Posterior cingulate gyrus (tissue), 11 donors: Measurements from ENCODE around the gene TAB2.
A peak's percentile ranks its signal among the peaks of the same experiment; 100 is the strongest.
"Not testable (repeated sequence)": the region's sequence is repeated elsewhere in the genome, so short reads cannot be mapped to it uniquely, and the experiment has no call there.

Source experiments
- DNase-seq, 10 donors: peaks; one replicate each; pipeline versions ENCODE4 v3.0.0 to v3.0.0-alpha.2; 2020 to 2021; ENCODE audit warnings: mixed read lengths in 3 of 10
- intact Hi-C: fragments of 100-400 bp; cut with DNase I; formaldehyde crosslinking; loops from one replicate; pipeline ENCODE4 v1.15.1; 2023

The TAB2 gene

GRCh38 chr6:149436647-149437046 is 119.1 kb downstream of the TAB2 start:
- intact Hi-C loops, result loop anchor here (10.0 kb wide), 1 partner anchor 78 kb away; no protein-coding TSS in a partner anchor
- peak in 2 of 10 donors; percentile 59 to 72 for DNase-seq

DNA sequence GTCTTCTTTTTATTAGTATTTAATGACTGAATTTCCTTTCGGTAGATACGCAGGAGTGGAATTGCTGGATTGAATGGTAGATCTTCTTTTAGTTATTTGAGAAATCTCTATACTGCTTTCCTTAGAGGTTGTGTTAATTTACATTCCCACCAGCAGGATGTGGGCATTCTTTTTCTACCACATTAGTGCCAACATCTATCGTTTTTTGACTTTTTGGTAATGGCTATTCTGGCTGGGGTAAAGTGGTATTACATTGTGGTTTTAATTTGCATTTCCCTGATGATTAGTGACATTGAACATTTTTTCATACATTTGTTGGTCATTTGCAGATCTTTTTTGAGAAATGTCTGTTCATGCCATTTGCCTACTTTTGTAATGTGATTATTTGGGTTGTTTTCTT is 119.7 kb downstream of the TAB2 start:
- no peak for DNase-seq
- intact Hi-C loops, result loop anchor here (10.0 kb wide), 1 partner anchor 78 kb away; no protein-coding TSS in a partner anchor

DNA sequence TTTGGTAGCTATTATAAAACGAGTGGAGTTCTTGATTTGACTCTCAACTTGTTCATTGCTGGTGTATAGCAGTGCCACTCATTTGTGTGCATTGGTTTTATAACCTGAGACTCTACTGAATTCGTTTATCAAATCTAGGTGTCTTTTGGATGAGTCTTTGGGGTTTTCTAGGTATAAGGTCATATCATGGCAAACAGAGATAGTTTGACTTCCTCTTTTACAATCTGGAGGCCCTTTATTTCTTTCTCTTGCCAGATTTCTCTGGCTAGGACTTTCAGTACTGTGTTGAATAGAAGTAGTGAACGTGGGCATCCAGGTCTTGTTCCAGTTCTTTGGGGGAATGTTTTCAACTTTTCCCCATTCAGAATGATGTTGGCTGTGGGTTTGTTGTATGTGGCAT is 121.3 kb downstream of the TAB2 start:
- intact Hi-C loops, result loop anchor here (10.0 kb wide), 1 partner anchor 76 kb away; no protein-coding TSS in a partner anchor
- no peak for DNase-seq

DNA sequence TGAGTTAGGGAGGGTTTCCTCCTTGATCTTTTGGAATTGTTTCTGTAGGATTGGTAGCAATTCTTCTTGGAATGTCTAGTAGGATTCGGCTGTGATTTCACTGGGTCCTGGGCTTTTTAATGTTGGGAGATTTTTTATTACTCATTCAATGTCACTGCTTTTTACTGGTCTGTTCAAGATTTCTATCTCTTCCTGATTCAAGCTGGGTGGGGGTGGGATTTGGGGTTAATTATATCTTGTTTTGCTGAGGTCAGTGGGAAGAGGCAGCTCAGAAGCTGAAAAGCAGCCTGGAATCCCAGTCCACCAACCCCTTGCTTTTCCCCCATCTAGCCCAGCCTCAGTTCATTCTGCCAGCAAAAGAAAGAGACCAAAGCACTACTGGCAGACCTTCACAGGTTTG is 122.1 kb downstream of the TAB2 start:
- no peak for DNase-seq
- intact Hi-C loops, result loop anchor here (10.0 kb wide), 1 partner anchor 75 kb away; no protein-coding TSS in a partner anchor

GRCh38 chr6:149440735-149441671 is 123.5 kb downstream of the TAB2 start:
- peak in 1 of 10 donors; percentile 15 for DNase-seq
- intact Hi-C loops, result no loop called here

DNA sequence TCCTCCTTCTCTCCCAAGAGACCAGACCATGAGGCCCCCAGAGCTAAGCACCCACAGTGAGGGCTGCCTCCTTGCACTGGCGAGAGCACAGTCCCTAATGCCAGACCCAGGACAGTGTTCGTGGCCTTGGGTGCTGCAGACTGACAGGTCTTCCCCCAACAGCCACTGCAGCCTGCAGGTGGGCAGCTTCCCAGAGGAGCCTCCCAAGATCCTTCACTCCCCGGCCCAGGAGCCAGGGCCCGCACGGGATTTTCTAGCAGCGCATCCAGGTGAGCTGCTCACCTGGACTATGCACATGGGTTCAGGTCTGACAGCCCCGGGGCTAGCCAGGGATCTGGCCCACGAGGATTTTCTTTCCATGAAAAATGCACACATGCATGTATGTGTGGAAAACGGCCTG is 124.2 kb downstream of the TAB2 start:
- intact Hi-C loops, result no loop called here
- peak in 1 of 10 donors; percentile 56 for DNase-seq

DNA sequence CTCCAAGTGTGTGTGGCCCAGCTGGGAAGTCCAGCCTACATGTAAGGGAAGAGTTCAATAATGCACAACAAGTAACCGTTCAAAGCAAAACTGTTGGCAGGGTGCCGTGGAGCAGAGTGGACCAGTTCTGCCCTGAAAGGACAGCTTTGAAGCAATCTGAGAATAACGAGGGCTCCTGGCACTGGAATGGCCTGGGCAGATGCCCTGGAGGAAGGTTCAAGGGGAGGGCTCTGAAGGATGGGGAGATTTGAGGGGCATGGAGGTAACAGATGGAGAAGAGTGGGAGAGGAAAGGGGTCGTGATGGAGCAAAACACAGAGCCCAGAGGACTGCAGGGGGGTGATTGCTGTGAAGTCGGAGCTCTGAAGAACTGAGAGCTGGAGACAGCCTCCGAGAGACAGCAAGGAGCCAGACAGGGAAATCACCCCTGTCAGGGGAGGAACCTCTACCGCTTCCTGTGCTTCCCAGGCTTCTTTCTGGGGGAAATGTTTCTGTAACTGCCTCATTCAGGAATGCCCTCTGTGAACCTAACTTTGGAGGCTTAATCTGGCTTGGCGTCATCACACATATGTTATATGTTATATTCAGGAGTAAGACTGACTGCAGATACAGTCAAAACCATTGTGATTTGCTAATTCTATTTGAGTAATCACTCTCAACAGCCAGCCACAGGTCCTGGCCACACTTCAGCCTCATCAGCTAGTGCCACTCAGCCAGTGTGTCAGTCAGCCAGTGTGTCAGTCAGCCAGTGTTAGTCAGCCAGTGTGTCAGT is 126.1 kb downstream of the TAB2 start:
- intact Hi-C loops, result no loop called here
- peak in 6 of 10 donors; percentile 34 to 90 (median 54) for DNase-seq

- peak in 2 of 10 donors; percentile 26 to 38 for DNase-seq
- intact Hi-C loops, result not testable (repeated sequence)
Observed at GRCh38 chr6:149444360-149445094, 127.0 kb downstream of the TAB2 start.

- peak in 2 of 10 donors; percentile 22 to 32 for DNase-seq
Observed at GRCh38 chr6:149445095-149445466, 127.6 kb downstream of the TAB2 start.

GRCh38 chr6:149445573-149445972 is 128.1 kb downstream of the TAB2 start:
- DNase-seq, result peak in 1 of 10 donors; percentile 48
- intact Hi-C loops, result no loop called here

More at GRCh38 chr6:149445095-149445466, 127.6 kb downstream of the TAB2 start:
- intact Hi-C loops, result no loop called here

GRCh38 chr6:149446791-149447376 is 129.4 kb downstream of the TAB2 start:
- DNase-seq, result peak in 2 of 10 donors; percentile 22 to 24
- intact Hi-C loops, result no loop called here

GRCh38 chr6:149448821-149449453 is 131.4 kb downstream of the TAB2 start:
- intact Hi-C loops, result no loop called here
- peak in 3 of 10 donors; percentile 24 to 35 (median 29) for DNase-seq

- intact Hi-C loops, result no loop called here
- peak in 3 of 10 donors; percentile 5 to 38 (median 32) for DNase-seq
Observed at GRCh38 chr6:149449831-149450678, 132.5 kb downstream of the TAB2 start.

DNA sequence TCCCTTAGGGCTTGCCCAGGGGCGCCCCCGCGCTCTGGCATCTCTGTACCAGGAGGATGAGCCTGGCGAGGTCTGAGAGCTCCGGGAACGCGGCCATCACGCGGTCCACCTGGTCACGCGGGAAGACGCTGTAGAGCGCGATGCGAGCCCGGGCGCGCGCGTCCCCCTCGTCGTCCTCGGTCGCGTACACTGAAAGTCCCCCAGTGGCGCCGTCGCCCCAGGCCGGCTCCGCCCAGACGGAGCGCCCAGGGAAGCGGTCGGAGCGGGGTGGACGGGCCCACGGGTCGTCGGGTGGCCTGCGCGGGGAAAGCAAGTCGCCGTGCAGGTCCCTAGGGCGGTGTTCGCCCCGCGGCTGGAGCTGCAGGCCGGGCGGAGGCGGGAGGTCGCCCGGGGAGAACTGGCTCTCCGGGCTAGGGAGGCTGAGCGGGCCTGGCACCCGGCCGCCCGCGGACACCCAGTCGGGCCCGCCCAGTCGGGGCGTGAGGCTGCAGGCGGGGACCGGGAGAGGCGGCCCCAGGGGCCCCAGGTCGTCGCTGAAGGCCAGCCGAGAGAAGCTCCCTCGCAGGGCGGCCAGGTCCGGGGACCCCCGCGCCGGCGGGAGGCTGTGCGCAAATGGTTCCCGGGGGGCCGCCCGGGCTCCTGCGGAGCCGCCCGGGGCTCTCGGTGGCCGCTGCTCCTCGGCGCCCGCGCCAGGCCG is 133.3 kb downstream of the TAB2 start:
- DNase-seq, result peak in 9 of 10 donors; percentile 32 to 94 (median 63)
- intact Hi-C loops, result no loop called here

DNA sequence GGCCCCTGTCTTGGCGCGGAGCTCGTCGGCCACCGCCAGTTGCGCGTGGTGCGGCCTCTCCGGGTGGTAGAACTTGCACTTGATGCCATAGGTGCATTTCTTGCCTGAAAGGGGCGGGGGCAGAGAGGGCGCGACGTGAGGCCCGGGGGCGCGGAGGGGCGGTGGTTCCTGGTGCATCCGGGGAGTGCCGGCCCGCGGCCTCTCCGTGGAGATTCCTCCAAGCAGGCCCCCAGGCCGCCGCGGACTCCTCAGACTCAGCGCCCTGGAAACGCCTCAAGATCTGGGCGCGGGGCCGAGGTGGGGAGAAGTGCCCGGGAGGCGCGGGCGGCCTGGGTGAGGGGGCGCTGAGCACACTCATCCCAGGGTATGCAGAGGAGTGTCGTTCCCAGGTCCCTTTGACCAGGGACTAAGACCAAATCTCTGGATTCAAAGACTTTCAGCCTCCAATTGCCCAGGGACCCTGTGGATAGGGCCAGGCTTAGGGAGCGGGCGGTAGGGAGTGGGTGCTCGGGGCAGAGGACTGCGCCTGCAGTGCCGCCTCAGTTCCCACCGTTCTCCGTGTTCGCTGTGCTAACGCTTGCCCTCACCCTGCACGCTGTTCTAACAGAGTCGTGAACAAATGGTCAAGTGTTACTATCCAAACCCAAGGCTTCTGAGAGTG is 134.0 kb downstream of the TAB2 start:
- peak in 3 of 10 donors; percentile 85 to 88 (median 85) for DNase-seq
- intact Hi-C loops, result no loop called here

- intact Hi-C loops, result no loop called here
- peak in 3 of 10 donors; percentile 64 to 77 (median 67) for DNase-seq
Observed at GRCh38 chr6:149452037-149452939, 134.8 kb downstream of the TAB2 start.
